ENCODE measurements around the gene SORD. TPM values are rescaled to one million over a fixed set of nuclear protein-coding genes. Genes with fewer than 3 reads are reported as not detected.
"Not testable (repeated sequence)": the region's sequence is repeated elsewhere in the genome, so short reads cannot be mapped to it uniquely, and the experiment has no call there.

SORD gene
- total RNA-seq, 3 donors from 2014 or later, result 26.9 to 42.7 (median 32.6) TPM

DNA sequence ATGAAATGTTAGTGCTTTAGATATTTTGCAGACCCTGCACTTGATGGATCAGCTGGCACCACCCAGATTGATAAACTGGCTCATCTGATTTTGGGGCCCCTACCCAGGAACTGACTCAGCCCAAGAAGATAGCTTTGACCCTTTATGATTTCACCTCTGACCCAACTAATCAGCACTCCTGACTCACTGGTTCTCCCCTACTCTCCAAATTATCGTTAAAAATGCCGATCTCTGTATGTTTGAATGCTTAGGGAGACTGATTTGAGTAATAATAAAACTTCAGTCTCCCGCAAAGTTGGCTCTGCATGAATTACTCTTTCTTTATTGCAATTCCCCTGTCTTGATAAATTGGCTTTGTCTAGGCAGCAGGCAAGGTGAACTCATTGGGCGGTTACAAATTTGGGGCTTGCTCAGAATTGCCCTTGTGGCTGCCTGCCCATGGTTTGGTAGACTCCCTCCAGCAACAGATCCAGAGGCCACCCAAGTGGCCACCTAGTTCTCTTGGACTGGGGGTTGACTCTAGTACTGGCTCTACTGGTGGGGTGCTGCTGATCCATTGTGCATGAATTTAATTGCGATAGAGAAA is 18.3 kb upstream of the SORD start:
- not testable (repeated sequence) for H3K27me3 Mint-ChIP-seq (ENCODE audit: low read depth); H3K4me3 Mint-ChIP-seq; DNase-seq; H3K4me1 Mint-ChIP-seq (ENCODE audit: low read depth); H3K36me3 Mint-ChIP-seq (ENCODE audit: insufficient read depth); ATAC-seq
- peaks cover 15% of the 10 kb centered on the region for H3K9me3 Mint-ChIP-seq

- no peaks in the 10 kb centered on the region for H3K4me1 Mint-ChIP-seq (ENCODE audit: low read depth)
- no peaks in the 10 kb centered on the region for H3K36me3 Mint-ChIP-seq (ENCODE audit: insufficient read depth)
- H3K9me3 Mint-ChIP-seq, result peaks cover 15% of the 10 kb centered on the region
- H3K27me3 Mint-ChIP-seq (ENCODE audit: low read depth), result peaks cover 16% of the 10 kb centered on the region
- H3K4me3 Mint-ChIP-seq, result no peak overlapping the region
- DNase-seq (no peak), ATAC-seq (no peak)
These were observed 13.9 kb upstream of the SORD start for GRCh38 chr15:45009046-45009445.

- not testable (repeated sequence) for H3K9me3 Mint-ChIP-seq, ATAC-seq
These were observed 7.9 kb upstream of the SORD start for GRCh38 chr15:45015114-45015513.

GRCh38 chr15:45020222-45020900 is 2.6 kb upstream of the SORD start:
- H3K27me3 Mint-ChIP-seq (ENCODE audit: low read depth), result peaks cover 26% of the 10 kb centered on the region
- not testable (repeated sequence) for H3K4me3 Mint-ChIP-seq, DNase-seq

More at GRCh38 chr15:45015114-45015513, 7.9 kb upstream of the SORD start:
- not testable (repeated sequence) for H3K36me3 Mint-ChIP-seq (ENCODE audit: insufficient read depth); H3K4me1 Mint-ChIP-seq (ENCODE audit: low read depth); H3K4me3 Mint-ChIP-seq; DNase-seq
- peaks cover 39% of the 10 kb centered on the region for H3K27me3 Mint-ChIP-seq (ENCODE audit: low read depth)

GRCh38 chr15:45020901-45021259 is 2.1 kb upstream of the SORD start:
- not testable (repeated sequence) for H3K36me3 Mint-ChIP-seq (ENCODE audit: insufficient read depth); H3K9me3 Mint-ChIP-seq; H3K4me3 Mint-ChIP-seq; ATAC-seq; DNase-seq
- H3K27me3 Mint-ChIP-seq (ENCODE audit: low read depth), result peaks cover 26% of the 10 kb centered on the region
- H3K4me1 Mint-ChIP-seq (ENCODE audit: low read depth), result peaks cover 20% of the 10 kb centered on the region

More at GRCh38 chr15:45020222-45020900, 2.6 kb upstream of the SORD start:
- H3K4me1 Mint-ChIP-seq (ENCODE audit: low read depth), result peaks cover 17% of the 10 kb centered on the region
- H3K36me3 Mint-ChIP-seq (ENCODE audit: insufficient read depth); ATAC-seq; H3K9me3 Mint-ChIP-seq: not testable (repeated sequence)

- H3K4me3 Mint-ChIP-seq, result peak overlapping the region; percentile 33
- H3K9me3 Mint-ChIP-seq, result no peaks in the 10 kb centered on the region
These were observed 1.6 kb upstream of the SORD start for GRCh38 chr15:45021348-45021747.

GRCh38 chr15:45023659-45024225 is 747 bp downstream of the SORD start:
- no peak for ATAC-seq
- Mint-ChIP-seq H3K4me3 (peak overlapping the region; percentile 85), H3K9me3 (no peaks in the 10 kb centered on the region), H3K27me3 (ENCODE audit: low read depth) (peaks cover 15% of the 10 kb centered on the region), H3K36me3 (ENCODE audit: insufficient read depth) (no peaks in the 10 kb centered on the region), H3K4me1 (ENCODE audit: low read depth) (peaks cover 20% of the 10 kb centered on the region)
- DNase-seq, result no peak

More at GRCh38 chr15:45021348-45021747, 1.6 kb upstream of the SORD start:
- ATAC-seq (no peak), DNase-seq (no peak)
- H3K4me1 Mint-ChIP-seq (ENCODE audit: low read depth), result peaks cover 20% of the 10 kb centered on the region
- peaks cover 26% of the 10 kb centered on the region for H3K27me3 Mint-ChIP-seq (ENCODE audit: low read depth)
- no peaks in the 10 kb centered on the region for H3K36me3 Mint-ChIP-seq (ENCODE audit: insufficient read depth)

DNA sequence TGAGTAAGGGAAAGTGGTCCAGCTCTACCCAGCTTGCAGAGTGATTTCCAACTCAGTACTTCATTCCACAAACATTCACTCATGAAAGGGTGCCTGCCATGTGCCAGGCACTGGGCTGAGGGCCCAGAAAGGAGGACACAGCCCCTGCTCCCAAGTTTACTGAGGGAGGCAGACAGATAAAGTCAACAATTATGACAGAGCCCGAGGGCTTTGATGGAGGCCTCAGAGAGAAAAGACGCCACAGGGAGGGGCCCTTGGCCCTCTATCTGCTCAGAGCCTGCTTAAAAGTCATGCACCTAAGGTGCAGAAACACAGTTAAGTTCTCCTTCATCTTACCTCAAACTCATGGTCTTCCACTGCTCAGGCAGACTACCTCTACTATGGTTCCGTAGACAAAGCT is 1.7 kb downstream of the SORD start:
- not testable (repeated sequence) for ATAC-seq; H3K4me3 Mint-ChIP-seq; H3K9me3 Mint-ChIP-seq; H3K27me3 Mint-ChIP-seq (ENCODE audit: low read depth); H3K36me3 Mint-ChIP-seq (ENCODE audit: insufficient read depth); DNase-seq
- H3K4me1 Mint-ChIP-seq (ENCODE audit: low read depth), result peaks cover 20% of the 10 kb centered on the region

DNA sequence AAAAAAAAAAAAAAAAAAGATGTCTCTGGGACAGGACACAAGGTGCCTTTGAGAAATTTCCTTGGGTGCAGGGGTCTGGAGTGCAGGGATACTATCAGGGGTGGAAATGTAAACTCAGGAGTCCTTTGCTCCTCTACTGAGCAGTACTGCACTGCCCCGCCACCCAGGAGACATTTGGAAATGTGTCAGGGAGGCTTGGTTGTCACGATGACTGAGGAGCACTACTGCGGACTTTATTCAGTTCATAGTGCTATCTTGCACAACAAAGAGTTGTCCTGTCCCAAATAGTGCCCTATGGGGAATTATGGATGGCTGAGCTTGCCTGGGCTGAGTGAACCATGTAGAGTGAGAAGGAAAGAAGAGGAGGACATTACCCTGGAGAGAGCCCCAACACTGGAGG is 2.6 kb downstream of the SORD start:
- H3K4me3 Mint-ChIP-seq; H3K27me3 Mint-ChIP-seq (ENCODE audit: low read depth); ATAC-seq; H3K36me3 Mint-ChIP-seq (ENCODE audit: insufficient read depth); H3K9me3 Mint-ChIP-seq; DNase-seq: not testable (repeated sequence)
- H3K4me1 Mint-ChIP-seq (ENCODE audit: low read depth), result peaks cover 20% of the 10 kb centered on the region

- peaks cover 8% of the 10 kb centered on the region for H3K36me3 Mint-ChIP-seq (ENCODE audit: insufficient read depth)
- no peaks in the 10 kb centered on the region for H3K9me3 Mint-ChIP-seq
- H3K4me1 Mint-ChIP-seq (ENCODE audit: low read depth), result peaks cover 20% of the 10 kb centered on the region
- ATAC-seq (no peak), DNase-seq (no peak)
- no peaks in the 10 kb centered on the region for H3K27me3 Mint-ChIP-seq (ENCODE audit: low read depth)
- no peak overlapping the region for H3K4me3 Mint-ChIP-seq
These were observed 3.7 kb downstream of the SORD start for GRCh38 chr15:45026651-45027190.

- H3K9me3 Mint-ChIP-seq, result no peaks in the 10 kb centered on the region
- H3K36me3 Mint-ChIP-seq (ENCODE audit: insufficient read depth), result peaks cover 8% of the 10 kb centered on the region
- H3K4me1 Mint-ChIP-seq (ENCODE audit: low read depth), result peaks cover 20% of the 10 kb centered on the region
- no peaks in the 10 kb centered on the region for H3K27me3 Mint-ChIP-seq (ENCODE audit: low read depth)
- no peak overlapping the region for H3K4me3 Mint-ChIP-seq
- DNase-seq (no peak), ATAC-seq (no peak)
These were observed 4.2 kb downstream of the SORD start for GRCh38 chr15:45027220-45027619.

GRCh38 chr15:45030743-45031142 is 7.7 kb downstream of the SORD start:
- Mint-ChIP-seq H3K4me1 (ENCODE audit: low read depth) (peaks cover 3% of the 10 kb centered on the region), H3K4me3 (no peak overlapping the region), H3K36me3 (ENCODE audit: insufficient read depth) (peaks cover 8% of the 10 kb centered on the region), H3K9me3 (no peaks in the 10 kb centered on the region), H3K27me3 (ENCODE audit: low read depth) (no peaks in the 10 kb centered on the region)
- no peak for ATAC-seq
- DNase-seq, result no peak

GRCh38 chr15:45031522-45032028 is 8.6 kb downstream of the SORD start:
- H3K9me3 Mint-ChIP-seq; DNase-seq; H3K4me3 Mint-ChIP-seq; H3K27me3 Mint-ChIP-seq (ENCODE audit: low read depth); H3K36me3 Mint-ChIP-seq (ENCODE audit: insufficient read depth): not testable (repeated sequence)
- ATAC-seq, result peak in 1 of 2 donors; percentile 56
- H3K4me1 Mint-ChIP-seq (ENCODE audit: low read depth), result peaks cover 10% of the 10 kb centered on the region

- not testable (repeated sequence) for ATAC-seq; H3K4me3 Mint-ChIP-seq; H3K27me3 Mint-ChIP-seq (ENCODE audit: low read depth); H3K9me3 Mint-ChIP-seq; H3K36me3 Mint-ChIP-seq (ENCODE audit: insufficient read depth); DNase-seq
- H3K4me1 Mint-ChIP-seq (ENCODE audit: low read depth), result peaks cover 16% of the 10 kb centered on the region
These were observed 9.5 kb downstream of the SORD start for GRCh38 chr15:45032501-45032900.
